ENCODE data around the gene CORO2A.
A peak's percentile ranks its signal among the peaks of the same experiment; 100 is the strongest.

Gene CORO2A

DNA sequence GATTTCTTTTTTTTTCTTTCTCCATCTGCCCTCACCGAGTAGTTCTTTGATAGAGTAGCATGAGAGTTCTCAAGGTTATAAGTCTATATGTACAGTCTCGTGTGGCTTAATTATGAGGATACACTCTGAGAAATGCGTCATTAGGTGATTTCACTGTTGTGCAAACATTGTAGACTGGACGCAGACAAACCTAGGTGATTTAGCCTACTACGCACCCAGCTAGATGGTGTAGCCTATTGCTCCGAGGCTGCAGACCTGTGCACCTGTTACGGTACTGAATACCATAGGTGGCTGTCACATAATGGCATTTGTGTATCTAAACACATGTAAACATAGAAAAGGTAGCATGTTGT lies 26.9 kb upstream of the CORO2A start:
- DNase-seq (ENCODE audit: low spot score), result no peak

DNA sequence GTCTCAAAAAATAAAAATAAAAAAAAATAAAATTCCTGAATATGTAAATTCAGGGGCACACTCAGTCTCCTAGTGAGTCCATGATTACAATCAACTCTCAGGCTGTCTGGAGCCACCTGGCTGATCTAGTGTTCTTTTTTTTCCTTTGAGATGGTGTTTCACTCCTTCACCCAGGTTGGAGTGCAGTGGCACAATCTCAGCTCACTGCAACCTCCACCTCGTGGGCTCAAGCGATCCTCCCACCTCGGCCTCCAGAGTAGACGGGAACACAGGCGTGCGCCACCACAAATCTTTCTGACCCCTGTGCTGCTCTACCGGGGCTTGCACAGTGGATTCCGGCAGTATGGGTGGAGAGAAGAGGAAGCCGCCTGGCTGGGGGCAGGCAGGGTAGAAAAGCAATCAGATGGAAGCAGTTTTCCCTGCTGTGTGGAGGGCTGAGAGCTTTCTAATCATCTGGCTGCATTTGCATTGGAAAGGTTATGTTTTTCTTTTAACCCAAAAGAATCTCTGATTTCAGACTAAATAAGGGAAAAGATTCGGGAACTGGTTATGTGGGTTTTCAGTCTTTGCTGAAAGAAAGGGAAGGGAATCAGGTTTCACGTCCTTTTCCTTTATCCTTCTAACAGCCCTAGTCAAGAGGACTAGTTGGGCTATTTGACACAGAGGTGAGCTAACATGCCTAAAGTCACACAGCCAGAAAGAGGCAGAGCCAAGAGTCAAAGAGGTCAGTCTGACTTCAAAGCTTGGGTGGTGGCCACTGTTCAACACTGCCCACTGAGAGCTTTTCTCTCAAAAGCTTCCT lies 26.3 kb upstream of the CORO2A start:
- DNase-seq (ENCODE audit: low spot score), result no peak

DNA sequence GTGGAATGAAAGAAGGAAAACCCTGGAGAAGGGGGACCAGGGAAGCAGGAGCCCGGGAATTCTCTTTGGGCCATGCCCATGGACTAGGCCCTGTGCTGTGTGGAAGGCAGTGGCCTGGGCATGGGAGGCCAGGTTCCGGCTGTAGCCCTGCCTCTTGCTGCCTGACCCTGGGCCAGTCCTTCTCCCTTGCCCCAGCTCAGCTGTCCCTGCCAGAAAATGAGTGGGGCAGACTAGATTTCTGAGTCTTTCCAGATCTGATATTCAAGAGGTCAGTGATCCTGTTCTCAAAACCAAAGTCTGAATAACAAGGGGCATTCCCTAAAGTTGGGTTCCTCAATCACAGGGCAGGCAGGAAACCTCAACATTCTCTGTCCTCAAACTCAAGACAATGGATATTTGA lies 24.8 kb upstream of the CORO2A start:
- DNase-seq (ENCODE audit: low spot score), result no peak

DNA sequence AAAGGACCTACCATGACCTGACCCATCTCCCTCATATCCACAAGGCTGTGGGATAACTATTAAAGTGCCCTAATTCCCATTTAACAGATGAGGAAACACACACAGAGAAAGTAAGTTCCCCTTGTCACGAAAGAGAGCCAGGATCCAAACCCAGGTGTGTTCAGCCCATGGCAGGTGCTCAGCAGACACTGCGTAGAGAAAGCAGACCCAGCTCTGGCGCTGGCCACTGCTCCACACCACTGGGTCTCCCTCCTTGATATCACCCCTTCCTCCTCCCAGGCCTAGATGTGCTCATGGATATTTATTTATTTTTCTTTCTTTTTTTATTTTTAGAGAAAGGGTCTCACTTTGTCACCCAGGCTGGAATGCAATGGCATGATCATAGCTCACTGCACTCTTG lies 24.0 kb upstream of the CORO2A start:
- no peak for DNase-seq (ENCODE audit: low spot score)

DNA sequence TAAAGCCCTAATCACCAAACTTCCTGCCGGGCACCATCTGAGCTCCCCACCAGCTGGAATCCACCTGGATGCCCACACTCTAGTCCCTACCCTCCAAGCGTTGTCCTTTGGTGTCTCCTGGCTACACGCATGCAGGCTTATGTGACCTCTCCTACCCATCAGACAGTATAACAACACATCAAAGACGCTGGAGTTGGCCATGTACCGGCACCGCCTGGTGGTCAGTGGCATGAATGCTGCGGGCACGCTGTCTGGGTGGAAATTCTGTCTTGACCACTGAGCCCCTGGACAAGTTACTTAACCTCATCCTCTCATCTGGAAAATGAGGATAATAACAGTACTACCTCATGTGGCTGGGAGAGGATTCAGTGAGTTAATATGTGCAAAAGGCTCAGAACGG lies 23.4 kb upstream of the CORO2A start:
- no peak for DNase-seq (ENCODE audit: low spot score)

DNA sequence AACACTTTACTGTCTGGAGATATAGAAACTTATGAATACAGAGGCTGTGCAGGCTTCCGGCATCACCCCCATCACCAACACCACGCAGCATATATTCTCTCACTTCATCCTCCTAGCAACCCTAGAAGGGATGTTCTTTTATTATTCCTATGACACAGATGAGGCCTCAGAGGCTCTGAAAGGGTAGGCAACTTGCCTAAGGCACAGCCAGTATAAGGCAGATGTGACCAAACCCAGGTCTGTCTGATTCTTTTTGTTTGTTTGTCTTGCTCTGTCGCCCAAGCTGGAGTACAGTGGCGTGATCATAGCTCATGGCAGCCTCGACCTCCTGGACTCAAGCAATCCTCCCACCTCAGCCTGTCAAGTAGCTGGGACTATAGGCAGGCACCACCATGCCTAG lies 22.8 kb upstream of the CORO2A start:
- DNase-seq (ENCODE audit: low spot score), result no peak

DNA sequence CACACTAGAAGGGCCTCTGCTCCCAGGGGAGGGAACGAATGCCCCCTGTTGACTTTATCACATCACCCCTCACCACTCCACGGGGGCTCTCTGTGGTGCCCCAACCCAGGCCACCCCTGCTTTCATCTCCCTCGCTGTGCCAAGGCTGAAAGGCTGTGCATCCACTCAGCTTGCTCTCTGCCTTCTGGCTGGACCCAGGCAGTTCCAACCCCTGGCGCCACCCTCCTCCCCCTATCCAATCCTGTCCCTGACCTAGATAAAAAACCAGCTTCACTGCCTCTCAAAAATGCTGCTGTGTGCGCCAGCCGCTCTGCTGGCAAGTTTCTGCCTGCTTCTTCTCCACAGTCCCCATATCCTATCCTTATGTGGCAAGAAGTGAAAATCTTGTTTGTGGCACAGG lies 22.4 kb upstream of the CORO2A start:
- no peak for DNase-seq (ENCODE audit: low spot score)

DNA sequence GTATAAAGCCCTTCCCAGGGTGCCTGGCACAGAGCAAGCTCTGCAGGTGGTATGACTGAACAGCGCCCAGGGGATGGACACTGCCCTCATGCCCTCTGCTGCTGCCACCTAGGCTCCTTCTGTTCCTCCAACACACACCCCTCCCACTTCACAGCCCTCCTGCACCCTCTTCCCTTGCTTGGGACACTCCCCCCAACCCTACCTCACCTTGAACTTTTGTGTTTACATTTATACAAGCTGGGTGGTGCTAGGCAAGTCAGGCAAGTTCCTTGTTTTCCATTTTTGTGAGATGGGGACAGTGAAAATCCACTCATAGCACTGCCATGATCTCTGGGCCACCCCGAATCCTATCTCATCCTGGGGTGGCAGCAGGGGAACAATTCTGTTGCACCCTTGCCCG lies 18.8 kb upstream of the CORO2A start:
- no peak for DNase-seq (ENCODE audit: low spot score)

DNA sequence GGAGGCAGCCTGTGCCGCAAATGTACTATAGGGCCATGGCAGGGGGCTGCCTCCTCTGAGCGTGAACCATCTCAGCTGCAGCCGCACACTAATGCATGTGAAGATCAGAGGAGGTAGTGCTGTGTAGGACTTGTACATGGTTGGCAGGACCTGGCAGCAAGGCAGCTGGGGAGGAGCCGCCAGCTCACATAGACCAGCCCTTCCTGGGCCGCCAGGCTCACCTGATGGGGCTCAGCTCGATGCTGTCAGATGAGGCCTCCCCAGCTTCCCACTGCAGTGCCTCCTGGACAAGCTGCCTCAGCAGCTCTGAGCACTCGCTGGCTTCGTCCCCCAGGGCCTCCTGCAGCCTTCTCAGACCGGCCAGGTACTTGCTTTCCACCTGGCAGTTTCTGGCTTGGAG lies 18.0 kb upstream of the CORO2A start:
- DNase-seq (ENCODE audit: low spot score), result no peak

DNA sequence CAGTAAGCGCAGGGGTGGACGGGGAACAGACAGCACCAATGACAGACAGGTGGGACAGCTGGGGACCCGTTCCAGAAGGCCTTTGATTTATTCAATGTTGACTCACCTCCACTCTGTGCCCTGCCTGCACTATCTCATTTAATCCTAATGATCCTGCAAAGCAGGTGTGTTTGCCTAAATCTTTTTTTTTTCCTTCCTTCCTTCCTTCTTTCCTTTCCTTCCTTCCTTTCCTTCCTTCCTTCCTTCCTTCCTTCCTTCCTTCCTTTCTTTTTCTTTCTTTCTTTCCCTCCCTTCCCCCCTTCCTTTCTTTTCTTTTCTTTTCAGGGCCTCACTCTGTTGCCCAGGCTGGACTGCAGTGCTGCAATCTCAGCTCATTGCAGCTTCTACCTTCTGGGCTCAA lies 17.1 kb upstream of the CORO2A start:
- DNase-seq (ENCODE audit: low spot score), result no peak

DNA sequence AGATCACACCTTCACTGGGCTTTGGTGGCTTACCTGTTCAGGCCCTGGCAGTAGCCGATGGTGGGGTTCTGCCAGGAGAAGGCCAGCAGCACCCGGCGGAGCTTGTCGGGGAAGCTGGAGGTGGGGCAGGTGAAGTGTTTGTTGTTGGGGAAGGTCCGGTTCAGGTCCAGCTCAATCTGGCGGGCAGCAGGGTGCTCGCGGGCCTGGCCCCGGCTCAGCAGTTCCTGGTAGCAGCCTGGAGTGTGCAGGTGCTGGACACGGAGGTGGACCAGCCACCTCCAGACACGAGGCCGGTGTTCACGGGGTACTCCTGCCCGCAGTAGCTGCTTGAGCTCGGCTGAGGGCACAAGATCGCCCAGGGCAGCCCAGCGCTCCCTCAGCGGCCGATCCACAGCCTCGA lies 16.2 kb upstream of the CORO2A start:
- no peak for DNase-seq (ENCODE audit: low spot score)

DNA sequence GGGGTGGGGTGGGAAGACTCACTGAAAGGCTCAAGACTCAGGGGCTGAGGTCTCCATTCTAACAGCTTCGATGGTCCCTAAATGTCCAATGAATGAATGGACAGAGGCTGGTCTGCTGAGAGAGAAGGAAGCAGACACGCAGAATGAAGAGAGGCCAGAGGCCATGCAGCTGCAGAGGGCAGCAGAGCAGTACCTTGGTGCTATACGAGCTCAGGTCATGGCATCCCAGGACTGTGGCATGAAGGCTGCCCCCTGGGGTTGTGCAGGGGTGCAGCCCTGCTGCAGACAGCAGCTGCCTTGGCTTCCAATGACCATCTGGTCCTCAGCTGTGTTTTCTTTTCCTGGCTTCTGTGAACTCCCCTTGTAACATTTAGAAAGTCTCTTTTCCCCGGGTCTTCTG lies 15.2 kb upstream of the CORO2A start:
- no peak for DNase-seq (ENCODE audit: low spot score)

DNA sequence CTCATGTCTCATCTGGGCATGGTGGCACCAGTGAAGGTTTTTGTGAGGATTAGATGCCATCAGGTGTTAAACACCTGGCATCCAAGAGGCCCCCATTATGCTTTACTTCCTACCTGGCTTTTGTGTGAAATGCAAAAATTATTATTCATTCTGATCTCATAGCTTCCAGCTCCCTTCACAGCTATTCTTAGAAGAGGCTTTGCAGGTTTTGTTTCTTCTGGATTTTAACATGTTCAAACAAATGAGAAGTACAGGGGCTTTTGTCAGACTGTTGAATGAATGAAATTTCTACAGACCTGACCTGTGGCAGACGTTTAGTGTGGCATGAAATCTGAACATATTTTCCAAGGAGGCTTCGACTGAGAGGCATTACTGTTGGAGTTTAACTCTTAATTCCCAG lies 14.3 kb upstream of the CORO2A start:
- no peak for DNase-seq (ENCODE audit: low spot score)

DNA sequence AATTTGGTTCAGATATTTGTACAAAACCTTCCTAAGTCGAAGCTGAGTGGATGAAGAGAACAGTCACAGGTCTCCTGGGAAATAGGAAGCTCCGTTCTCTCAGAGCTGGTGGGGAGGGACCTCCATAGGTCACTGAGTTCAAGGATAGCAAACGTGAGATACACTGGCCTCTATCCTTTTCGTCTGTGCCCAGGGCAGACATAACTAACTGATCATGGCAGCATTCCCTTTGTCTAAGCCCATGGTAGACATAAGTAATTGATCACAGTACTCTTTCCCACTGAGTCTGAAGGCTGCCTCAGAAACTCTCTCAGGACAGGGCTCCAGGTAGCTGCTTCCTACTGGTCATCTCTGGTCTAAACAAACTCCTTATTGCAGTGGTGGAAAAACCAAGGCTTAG lies 12.3 kb upstream of the CORO2A start:
- DNase-seq (ENCODE audit: low spot score), result no peak

DNA sequence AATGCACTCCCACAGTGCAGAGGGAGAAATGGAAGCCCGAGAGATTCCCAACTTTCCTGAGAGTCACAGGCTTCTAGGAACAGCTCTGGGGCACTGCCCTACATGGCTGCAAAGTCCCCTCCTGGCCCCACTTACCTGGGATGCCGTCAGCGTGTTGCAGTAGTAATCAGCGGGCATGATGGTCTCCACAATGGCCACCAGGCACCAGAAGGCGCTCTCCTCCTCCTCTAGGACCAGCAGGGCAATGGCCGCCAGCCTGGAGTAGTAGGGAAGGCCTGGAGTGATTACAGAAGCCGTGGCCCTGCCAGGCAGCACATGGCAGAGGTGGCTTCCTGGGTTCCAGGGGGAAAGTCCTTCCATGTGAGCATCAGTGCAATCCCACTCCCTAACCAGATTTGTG lies 10.7 kb upstream of the CORO2A start:
- no peak for DNase-seq (ENCODE audit: low spot score)

DNA sequence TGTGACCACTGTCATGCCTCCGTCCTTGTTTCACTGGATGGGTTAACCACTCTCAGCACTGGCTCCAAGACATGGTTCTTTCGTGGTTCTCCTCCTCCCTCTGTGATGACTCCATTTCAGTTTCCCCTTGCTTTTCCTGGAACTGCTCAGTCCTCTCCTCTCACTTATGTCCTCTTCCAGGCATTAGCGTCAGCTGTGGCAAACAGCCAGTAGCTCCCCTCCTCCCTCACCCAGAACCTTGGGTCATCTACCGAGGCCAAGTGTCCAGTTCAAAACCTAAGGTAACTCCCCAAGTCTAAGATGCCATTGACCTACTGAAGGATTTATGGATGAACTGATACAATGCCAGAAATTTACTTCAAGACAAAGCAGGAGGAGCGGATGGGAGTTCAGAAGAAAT lies 9.8 kb upstream of the CORO2A start:
- DNase-seq (ENCODE audit: low spot score), result no peak

DNA sequence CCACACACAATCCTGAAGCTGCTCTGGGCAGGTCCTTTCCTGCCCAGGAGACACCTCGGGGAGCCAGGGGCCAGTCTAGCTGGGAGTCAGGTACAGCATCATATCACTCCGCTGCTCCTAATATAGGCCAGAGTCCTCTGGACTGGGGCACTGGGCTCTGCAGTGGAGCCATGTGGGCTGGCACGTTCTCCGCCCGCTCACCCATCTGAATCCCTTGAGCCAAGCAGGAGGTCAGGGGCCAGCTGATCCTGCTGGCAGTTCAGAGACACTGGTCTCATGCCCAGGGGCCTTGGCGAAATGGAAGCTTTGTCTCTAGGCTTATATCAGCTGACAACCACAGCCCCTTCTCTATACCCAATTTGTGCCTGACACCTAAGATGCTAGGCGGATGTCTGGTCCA lies 9.3 kb upstream of the CORO2A start:
- no peak for DNase-seq (ENCODE audit: low spot score)

DNA sequence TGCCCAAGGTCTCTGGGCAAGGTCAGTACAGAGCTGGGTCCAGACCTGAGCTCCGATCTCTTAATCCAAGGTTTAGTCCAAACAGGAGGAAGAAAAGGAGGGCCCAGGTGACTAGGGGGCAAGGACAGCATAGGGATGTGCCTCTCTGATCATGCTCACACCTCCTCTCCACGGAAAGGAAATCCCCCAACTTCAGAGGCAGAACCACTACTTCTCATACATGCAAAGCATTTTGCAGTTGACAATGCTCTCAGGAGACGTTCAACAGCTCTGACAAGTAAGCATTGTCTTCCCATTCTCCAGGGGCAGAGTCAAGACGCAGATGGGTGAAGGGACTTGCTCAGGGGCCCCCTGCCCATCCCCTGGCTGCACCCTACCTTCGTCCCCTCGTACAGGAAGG lies 8.7 kb upstream of the CORO2A start:
- DNase-seq (ENCODE audit: low spot score), result peak; percentile 25

DNA sequence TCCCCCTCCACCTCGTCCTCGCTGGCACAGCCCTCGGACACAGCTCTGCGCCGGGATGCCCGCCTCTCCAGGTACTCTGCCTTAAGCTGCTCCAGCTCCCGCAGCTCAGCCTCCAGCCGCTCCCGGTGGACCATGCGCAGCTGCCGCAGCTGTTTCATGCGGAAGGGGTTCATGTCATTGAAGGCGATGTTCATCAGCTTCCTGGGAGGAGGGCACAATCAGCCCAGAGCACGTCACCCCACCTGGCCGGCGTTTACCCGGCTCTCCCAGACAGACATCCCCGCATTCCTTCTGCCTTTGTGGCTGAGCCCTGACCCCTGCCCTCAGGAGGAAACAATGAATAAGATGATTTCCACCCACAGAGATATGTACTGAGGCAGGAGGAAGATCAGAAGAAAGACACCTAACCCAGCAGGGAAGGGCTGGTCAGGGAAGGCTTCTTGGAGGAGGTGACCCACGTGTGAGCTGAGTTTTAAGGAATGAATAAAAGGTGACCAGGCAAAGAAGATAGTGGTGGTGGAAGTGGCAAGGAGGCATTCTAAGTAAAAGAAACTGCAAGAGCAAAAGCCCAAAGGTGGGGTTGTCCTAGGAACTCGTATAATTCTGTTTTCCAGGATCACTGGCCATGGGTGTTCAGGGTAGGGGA lies 7.1 kb upstream of the CORO2A start:
- no peak for DNase-seq (ENCODE audit: low spot score)

DNA sequence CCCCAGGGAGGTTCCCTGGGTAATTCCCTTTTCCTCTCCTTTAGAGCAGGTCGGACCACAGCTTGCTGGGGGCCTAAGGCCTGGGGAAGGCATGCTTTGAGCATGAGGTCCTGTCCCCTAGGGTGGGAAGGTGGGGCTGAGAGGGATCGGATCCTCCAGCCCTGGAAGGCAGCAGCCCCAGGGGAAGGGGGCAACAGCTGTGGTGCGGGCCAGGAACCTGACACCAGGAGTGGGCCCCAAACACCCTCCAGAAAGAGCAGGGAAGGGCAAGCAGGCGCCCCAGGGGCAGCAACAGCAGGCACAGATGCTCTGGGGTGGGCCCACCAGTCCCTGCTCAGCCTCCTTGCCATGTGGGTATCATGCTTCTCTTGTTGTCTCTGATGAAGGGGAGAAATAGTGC lies 3.2 kb upstream of the CORO2A start:
- no peak for DNase-seq (ENCODE audit: low spot score)

DNA sequence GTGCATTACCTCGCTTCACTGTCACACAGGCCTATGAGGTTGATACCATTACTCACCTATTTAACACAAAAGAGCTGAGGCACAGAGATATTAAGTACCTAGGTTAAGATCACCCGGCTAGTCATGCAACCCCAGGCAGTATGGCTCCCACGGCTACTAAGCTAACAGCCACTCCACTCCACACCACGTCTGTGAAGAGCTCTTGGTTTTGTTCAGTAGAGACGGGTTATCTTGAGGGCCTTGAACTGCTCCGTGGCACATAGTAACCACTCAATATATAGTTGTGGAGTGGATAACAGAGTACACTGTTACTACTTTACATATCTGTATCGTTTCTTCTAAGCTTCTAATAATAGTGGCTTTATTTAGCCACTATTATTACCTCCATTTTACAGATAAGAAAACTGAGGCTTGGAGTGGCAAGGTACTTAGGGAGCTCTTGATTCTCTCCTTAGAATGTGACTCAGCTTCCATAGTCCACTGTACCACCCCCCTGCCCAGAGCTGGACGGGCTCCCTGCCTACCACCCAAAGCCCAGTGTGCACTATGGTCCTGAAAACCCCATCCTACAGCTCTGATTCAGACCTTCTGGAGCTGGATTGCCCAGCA lies 1.0 kb upstream of the CORO2A start:
- no peak for DNase-seq (ENCODE audit: low spot score)

DNA sequence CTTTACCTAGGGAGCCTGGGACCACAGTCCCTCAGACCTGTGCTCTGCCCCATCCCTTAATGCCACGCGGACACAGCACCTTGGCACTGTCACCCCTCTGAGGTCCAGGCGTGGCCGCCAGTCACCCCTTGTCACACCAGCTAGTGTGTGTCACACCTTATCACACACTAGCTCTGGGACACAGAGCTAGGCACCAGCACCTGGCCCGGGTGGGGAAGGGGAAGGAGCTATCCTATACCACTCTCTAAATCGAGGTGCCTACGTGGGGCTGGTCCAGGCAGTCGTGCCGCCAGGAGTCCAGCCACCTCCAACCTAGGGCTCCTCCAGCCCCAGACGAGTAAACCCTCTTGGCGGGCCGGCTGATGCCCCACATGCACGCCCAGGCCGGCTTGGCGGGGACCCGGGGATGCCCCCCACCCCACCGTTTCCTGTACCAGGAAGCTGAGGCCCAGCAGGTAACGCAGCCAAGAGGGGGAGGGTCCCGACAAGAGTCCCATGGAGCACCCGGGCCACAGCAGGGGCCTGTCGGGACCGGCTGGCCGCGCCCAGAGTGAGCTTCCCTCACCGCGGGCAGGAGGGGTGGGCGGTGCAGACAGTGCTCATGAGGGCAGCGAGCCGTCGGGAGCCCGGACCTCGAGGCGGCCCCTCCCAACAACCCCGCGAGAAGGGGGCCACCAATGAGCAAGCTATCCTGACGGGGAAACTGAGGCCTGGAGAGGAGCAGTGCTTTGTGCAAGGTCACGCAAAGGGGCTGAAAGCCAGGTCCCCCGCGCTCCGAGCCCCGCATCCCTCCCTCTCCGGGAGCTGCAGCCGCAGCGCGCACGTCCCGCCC lies 550 bp downstream of the CORO2A start:
- DNase-seq (ENCODE audit: low spot score), result peak; percentile 23

DNA sequence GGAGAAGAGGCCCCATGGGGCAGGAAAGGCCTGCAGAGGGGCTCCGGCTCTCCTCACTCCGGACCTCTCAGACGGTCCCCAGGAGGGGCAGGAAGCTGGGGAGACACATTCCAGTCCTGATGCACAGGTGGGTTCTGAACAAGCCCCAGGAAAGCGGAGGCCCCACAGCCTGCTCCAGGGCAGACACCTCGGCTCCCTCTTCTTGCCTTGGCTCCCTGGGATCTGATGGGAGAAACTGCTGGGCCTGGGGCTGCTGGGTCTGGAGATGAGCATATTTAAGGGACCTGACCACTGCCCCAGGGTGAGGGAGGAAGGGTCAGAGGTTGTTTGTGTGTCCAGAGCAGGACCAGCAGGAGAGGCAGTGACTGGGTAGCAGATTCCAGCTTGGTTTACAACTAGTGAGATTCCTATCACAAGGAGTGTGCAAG lies 1.2 kb downstream of the CORO2A start:
- DNase-seq (ENCODE audit: low spot score), result no peak
